MM.1S (cell line): ENCODE measurements around the gene POLR2E.

ENCODE experiments used
- CTCF ChIP-seq: fragments of 300-600 bp; sonication (generic); IDR thresholded peaks from 2 replicates; pipeline ENCODE4 v1.5.1; 2016; ENCODE audit warnings: antibody characterized with exemption, low read length, mixed read lengths
- EZH2 ChIP-seq: fragments of 300-600 bp; sonication (generic); optimal IDR thresholded peaks from 2 replicates; pipeline ENCODE3; 2017; ENCODE audit warnings: low read depth, mild to moderate bottlenecking, antibody characterized with exemption, low read length, mixed read lengths

GRCh38 chr19:1073956-1074517, 21.1 kb downstream of the POLR2E start:
- TF ChIP-seq EZH2 (no peak), CTCF (no peak)
